ENCODE data around the gene PHKA1.

DNA sequence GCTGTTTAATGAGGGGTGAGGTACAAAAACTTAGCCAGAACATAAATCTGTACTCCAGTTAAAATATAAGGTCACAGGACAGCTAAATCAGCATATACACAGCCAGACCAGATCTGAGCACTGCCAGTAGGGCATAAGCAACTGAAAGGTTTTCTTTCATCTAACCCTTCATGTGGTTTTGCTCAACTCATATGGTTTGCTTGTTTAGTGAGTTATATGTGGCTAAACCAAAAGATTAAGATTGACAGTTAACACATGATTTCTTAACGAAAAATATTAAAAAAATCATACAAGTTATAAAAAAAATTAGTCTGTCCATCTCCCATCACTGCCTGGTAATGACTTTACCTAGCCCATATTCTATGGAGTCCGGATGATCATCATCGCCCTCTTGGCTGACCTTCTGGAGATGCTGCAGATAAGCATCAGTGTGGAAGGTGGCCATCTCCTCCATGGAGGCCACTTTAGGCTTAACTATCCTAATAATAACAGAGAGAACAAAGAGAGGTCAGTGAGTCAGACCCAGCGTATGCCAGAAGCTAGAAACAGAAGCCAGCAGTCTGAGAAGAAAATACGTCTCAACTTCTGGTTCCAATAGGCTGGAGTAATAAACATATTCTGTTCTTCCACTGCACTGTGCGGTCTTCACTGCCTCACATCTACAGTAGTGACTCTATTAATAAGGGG, 145.6 kb downstream of the PHKA1 start:
- TF ChIP-seq CTCF (IDR thresholded peaks at IDR 0.05; ENCODE audit: low read depth, low read length, missing input control) (no peak), TAF1 (conservative IDR thresholded peaks at IDR 0.05) (no peak), SP1 (IDR thresholded peaks at IDR 0.05) (no peak), FOXA1 (IDR thresholded peaks at IDR 0.05) (no peak), RAD21 (IDR thresholded peaks at IDR 0.05) (no peak), EGR1 (IDR thresholded peaks at IDR 0.05; ENCODE audit: low read depth in 2 of 2) (no peak), YY1 (IDR thresholded peaks at IDR 0.05) (no peak), JUND (IDR thresholded peaks at IDR 0.05) (no peak)

Measured in liver (tissue), 3 donors.